H9 (cell line): Measurements from ENCODE around the gene DUS1L. TPM values are rescaled to one million over a fixed set of nuclear protein-coding genes. Genes with fewer than 3 reads are reported as not detected.

Experiments
- DNase-seq: peaks from one replicate; pipeline ENCODE4 v3.0.0-alpha.2; 2017
- H2AFZ ChIP-seq: one replicate; pipeline ENCODE4 v1.6.1; 2013; ENCODE audit warnings: mild to moderate bottlenecking, low read length, control low read depth, moderate library complexity
- H2AK5ac ChIP-seq: 2 replicates; pipeline ENCODE4 v1.6.1; 2013; ENCODE audit warnings: low read length, control low read depth, mixed read lengths; ENCODE audit not compliant: insufficient read length
- H2BK120ac ChIP-seq: one replicate; pipeline ENCODE4 v1.6.1; 2013; ENCODE audit warnings: low read depth, mild to moderate bottlenecking, low read length, control low read depth, inconsistent platforms; ENCODE audit not compliant: poor library complexity, severe bottlenecking
- H2BK12ac ChIP-seq: 2 replicates; pipeline ENCODE4 v1.6.1; 2013; ENCODE audit warnings: low read length, control low read depth, mixed read lengths, low read depth; ENCODE audit not compliant: insufficient read length
- H2BK15ac ChIP-seq: 2 replicates; pipeline ENCODE4 v1.6.1; 2013; ENCODE audit warnings: low read depth, low read length, control low read depth
- H2BK20ac ChIP-seq: one replicate; pipeline ENCODE4 v1.6.1; 2013; ENCODE audit warnings: low read depth, mild to moderate bottlenecking, low read length, control low read depth, inconsistent platforms; ENCODE audit not compliant: poor library complexity, severe bottlenecking
- H2BK5ac ChIP-seq: 2 replicates; pipeline ENCODE4 v1.6.1; 2013; ENCODE audit warnings: low read length, control low read depth, mixed read lengths; ENCODE audit not compliant: insufficient read length
- H3K14ac ChIP-seq: 2 replicates; pipeline ENCODE4 v1.6.1; 2013; ENCODE audit warnings: low read length, control low read depth; ENCODE audit not compliant: insufficient read depth
- H3K18ac ChIP-seq: 2 replicates; pipeline ENCODE4 v1.6.1; 2013; ENCODE audit warnings: low read depth, mild to moderate bottlenecking, mixed read lengths, low read length, control low read depth; ENCODE audit not compliant: insufficient read length
- H3K23ac ChIP-seq: 2 replicates; pipeline ENCODE4 v1.6.1; 2013; ENCODE audit warnings: low read length, control low read depth, mixed read lengths, low read depth; ENCODE audit not compliant: insufficient read length
- H3K23me2 ChIP-seq: 2 replicates; pipeline ENCODE4 v1.6.1; 2013; ENCODE audit warnings: low read depth, mild to moderate bottlenecking, mixed read lengths, low read length, control low read depth; ENCODE audit not compliant: insufficient read length, poor library complexity, severe bottlenecking
- H3K27ac ChIP-seq: 2 replicates; pipeline ENCODE4 v1.5.1; 2013; ENCODE audit warnings: low read length, control low read depth, mixed read lengths, low read depth; ENCODE audit not compliant: insufficient read length
- H3K27me3 ChIP-seq: 2 replicates; pipeline ENCODE4 v1.6.1; 2013; ENCODE audit warnings: low read length, control low read depth, inconsistent platforms; ENCODE audit not compliant: insufficient read depth
- H3K4ac ChIP-seq: 2 replicates; pipeline ENCODE4 v1.6.1; 2013; ENCODE audit warnings: low read depth, mild to moderate bottlenecking, control low read depth, inconsistent platforms, low read length, moderate library complexity
- H3K4me1 ChIP-seq: 2 replicates; pipeline ENCODE4 v1.6.1; 2013; ENCODE audit warnings: low read length, control low read depth, inconsistent platforms; ENCODE audit not compliant: insufficient read depth
- H3K4me2 ChIP-seq: 2 replicates; pipeline ENCODE4 v1.6.1; 2013; ENCODE audit warnings: low read length, control low read depth, mixed read lengths; ENCODE audit not compliant: insufficient read length, insufficient read depth
- H3K56ac ChIP-seq: 2 replicates; pipeline ENCODE4 v1.6.1; 2013; ENCODE audit warnings: low read depth, mild to moderate bottlenecking, mixed read lengths, low read length, control low read depth; ENCODE audit not compliant: insufficient read length
- H3K79me1 ChIP-seq: 2 replicates; pipeline ENCODE4 v1.6.1; 2013; ENCODE audit warnings: low read depth, mild to moderate bottlenecking, moderate library complexity, low read length, control low read depth, inconsistent platforms; ENCODE audit not compliant: insufficient read depth, poor library complexity, severe bottlenecking
- H3K79me2 ChIP-seq: 2 replicates; pipeline ENCODE4 v1.6.1; 2013; ENCODE audit warnings: low read length, control low read depth, inconsistent platforms; ENCODE audit not compliant: insufficient read depth
- H3K9ac ChIP-seq: 2 replicates; pipeline ENCODE4 v1.6.1; 2013; ENCODE audit warnings: low read length, control low read depth, mixed read lengths; ENCODE audit not compliant: insufficient read length; ENCODE audit errors: extremely low read depth
- H3K9me3 ChIP-seq: one replicate; pipeline ENCODE4 v1.6.1; 2013; ENCODE audit warnings: low read depth, low read length, inconsistent platforms; ENCODE audit not compliant: control insufficient read depth
- H3T11ph ChIP-seq: one replicate; pipeline ENCODE4 v1.6.1; 2013; ENCODE audit warnings: mild to moderate bottlenecking, low read length, control low read depth, inconsistent platforms
- H4K20me1 ChIP-seq: one replicate; pipeline ENCODE4 v1.6.1; 2013; ENCODE audit not compliant: control insufficient read depth, insufficient read length, insufficient read depth
- H4K5ac ChIP-seq: 2 replicates; pipeline ENCODE4 v1.6.1; 2013; ENCODE audit warnings: low read depth, mild to moderate bottlenecking, mixed read lengths, low read length, control low read depth; ENCODE audit not compliant: insufficient read length
- H4K8ac ChIP-seq: replicated peaks from 2 replicates; pipeline ENCODE4 v1.6.1; 2013; ENCODE audit warnings: low read length, control low read depth, mixed read lengths, low read depth; ENCODE audit not compliant: insufficient read length
- H4K91ac ChIP-seq: 2 replicates; pipeline ENCODE4 v1.6.1; 2013; ENCODE audit warnings: low read depth, mild to moderate bottlenecking, moderate library complexity, mixed read lengths, low read length, control low read depth; ENCODE audit not compliant: insufficient read length
- H3K27ac Mint-ChIP-seq, 3 experiments: 2 replicates in 2 of 3; 3 replicates in 1 of 3; pipeline ENCODE4 v1.8.0; 2020 to 2021; ENCODE audit warnings: mixed read lengths in 3 of 3, mild to moderate bottlenecking in 1 of 3, moderate library complexity in 1 of 3
- H3K27me3 Mint-ChIP-seq: 2 replicates; pipeline ENCODE4 v1.8.0; 2021; ENCODE audit warnings: low read depth, mild to moderate bottlenecking, moderate library complexity, mixed read lengths
- H3K36me3 Mint-ChIP-seq, 3 experiments: 2 replicates in 2 of 3; 3 replicates in 1 of 3; pipeline ENCODE4 v1.8.0; 2020 to 2021; ENCODE audit warnings: low read depth in 3 of 3, mixed read lengths in 3 of 3; ENCODE audit not compliant: insufficient read depth in 1 of 3
- H3K4me1 Mint-ChIP-seq, 2 experiments: 2 replicates each; pipeline ENCODE4 v1.8.0; 2020; ENCODE audit warnings: mixed read lengths in 2 of 2
- H3K4me3 Mint-ChIP-seq, 2 experiments: 2 replicates in 1 of 2; 3 replicates in 1 of 2; pipeline ENCODE4 v1.8.0; 2020 to 2021; ENCODE audit warnings: mild to moderate bottlenecking in 2 of 2, mixed read lengths in 2 of 2, moderate library complexity in 1 of 2
- H3K9me3 Mint-ChIP-seq, 2 experiments: 2 replicates in 1 of 2; 3 replicates in 1 of 2; pipeline ENCODE4 v1.8.0; 2020; ENCODE audit warnings: mild to moderate bottlenecking in 2 of 2, mixed read lengths in 2 of 2, moderate library complexity in 1 of 2
- WGBS: extraction: QIAGEN DNeasy Blood & Tissue Kit; methylation state at CpG from one replicate; pipeline ENCODE4 v1.1.7; 2013; ENCODE audit warnings: missing lambda C conversion rate, low lambda C conversion rate, mixed read lengths; ENCODE audit not compliant: insufficient read length; ENCODE audit errors: extremely low coverage; 5-methylcytosine and 5-hydroxymethylcytosine counted together
- total RNA-seq: library from RNA; stranded (reverse); gene quantifications from 2 replicates; pipeline ENCODE4 v1.2.1, GENCODE V29; 2021
- TF ChIP-seq, protein P1 (sequence below): fragments of 200-600 bp; sonication (generic); conservative IDR thresholded peaks from 3 replicates; pipeline ENCODE4 v1.8.0; 2021; ENCODE audit warnings: antibody characterized with exemption, mild to moderate bottlenecking

DUS1L gene
- total RNA-seq, 1 experiment from 2014 or later, result 103 TPM

DNA sequence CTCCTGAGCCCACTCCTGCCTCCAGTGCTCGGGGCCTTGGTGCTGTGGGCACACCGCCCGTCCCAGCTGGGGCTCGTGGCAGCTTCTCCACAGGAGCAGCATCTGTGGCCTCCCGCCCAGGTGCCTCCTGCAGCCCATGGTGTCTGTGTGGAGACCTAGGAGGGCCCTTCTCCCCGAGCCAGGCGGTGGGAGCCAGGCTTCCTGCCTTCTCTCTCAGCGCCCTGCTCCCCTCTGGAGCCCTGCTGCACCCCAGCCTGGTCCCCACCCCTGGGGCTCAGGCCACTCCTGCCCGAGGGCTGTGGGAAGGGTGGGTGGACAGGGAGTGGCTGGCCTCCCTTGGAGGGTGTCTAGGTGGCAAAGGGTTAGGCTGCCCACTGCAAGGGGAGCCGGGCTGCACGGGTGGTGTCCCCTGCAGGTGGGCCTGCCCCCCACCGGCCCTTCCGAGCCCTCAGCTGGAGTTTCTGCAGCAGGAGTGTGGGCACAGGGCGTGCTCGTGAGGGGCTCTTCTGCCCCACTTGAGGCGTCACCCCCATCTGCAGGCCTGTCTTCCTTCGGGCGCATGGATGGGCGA, 53.9 kb downstream of the DUS1L start:
- H3K9me3 Mint-ChIP-seq, result no peaks in the 10 kb centered on the region
- Histone ChIP-seq H4K20me1 (no peaks in the 10 kb centered on the region), H3T11ph (no peak overlapping the region), H3K27me3 (no peaks in the 10 kb centered on the region), H3K56ac (no peak overlapping the region), H3K4me1 (no peaks in the 10 kb centered on the region), H2BK12ac (no peak overlapping the region), H3K18ac (no peak overlapping the region), H3K79me2 (no peaks in the 10 kb centered on the region), H3K4ac (no peak overlapping the region), H3K4me2 (no peak overlapping the region), H2BK15ac (no peak overlapping the region), H2BK20ac (no peak overlapping the region), H3K9ac (no peak overlapping the region), H3K9me3 (no peaks in the 10 kb centered on the region), H3K23me2 (no peaks in the 10 kb centered on the region), H4K5ac (no peak overlapping the region), H3K79me1 (no peaks in the 10 kb centered on the region), H2AFZ (no peak overlapping the region), H3K14ac (no peak overlapping the region), H2BK120ac (no peak overlapping the region), H2BK5ac (no peak overlapping the region), H4K8ac (no peak overlapping the region), H3K27ac (no peak overlapping the region), H2AK5ac (no peak overlapping the region), H3K23ac (no peak overlapping the region), H4K91ac (no peak overlapping the region)
- H3K36me3 Mint-ChIP-seq, result no peaks in the 10 kb centered on the region
- DNase-seq, result no peak
- H3K4me1 Mint-ChIP-seq, result 0 out of 4 replicates have a peak, but pooled peaks cover 0 to 2% of the 10 kb centered on the region in 2 experiments
- TF ChIP-seq, protein P1, sequence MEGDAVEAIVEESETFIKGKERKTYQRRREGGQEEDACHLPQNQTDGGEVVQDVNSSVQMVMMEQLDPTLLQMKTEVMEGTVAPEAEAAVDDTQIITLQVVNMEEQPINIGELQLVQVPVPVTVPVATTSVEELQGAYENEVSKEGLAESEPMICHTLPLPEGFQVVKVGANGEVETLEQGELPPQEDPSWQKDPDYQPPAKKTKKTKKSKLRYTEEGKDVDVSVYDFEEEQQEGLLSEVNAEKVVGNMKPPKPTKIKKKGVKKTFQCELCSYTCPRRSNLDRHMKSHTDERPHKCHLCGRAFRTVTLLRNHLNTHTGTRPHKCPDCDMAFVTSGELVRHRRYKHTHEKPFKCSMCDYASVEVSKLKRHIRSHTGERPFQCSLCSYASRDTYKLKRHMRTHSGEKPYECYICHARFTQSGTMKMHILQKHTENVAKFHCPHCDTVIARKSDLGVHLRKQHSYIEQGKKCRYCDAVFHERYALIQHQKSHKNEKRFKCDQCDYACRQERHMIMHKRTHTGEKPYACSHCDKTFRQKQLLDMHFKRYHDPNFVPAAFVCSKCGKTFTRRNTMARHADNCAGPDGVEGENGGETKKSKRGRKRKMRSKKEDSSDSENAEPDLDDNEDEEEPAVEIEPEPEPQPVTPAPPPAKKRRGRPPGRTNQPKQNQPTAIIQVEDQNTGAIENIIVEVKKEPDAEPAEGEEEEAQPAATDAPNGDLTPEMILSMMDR, result no peak
- no peak overlapping the region; a peak in 1 of 7 replicates for H3K27ac Mint-ChIP-seq
- H3K27me3 Mint-ChIP-seq, result no peaks in the 10 kb centered on the region; the same call in 1 of the 2 replicates
- no peak overlapping the region for H3K4me3 Mint-ChIP-seq
- no CpG with 5 or more reads among the region's 19 CpGs for WGBS
